Gastrocnemius medialis (tissue), 4 donors: Measurements from ENCODE around the gene ACSL1.

Experiments
- CTCF ChIP-seq, 5 experiments: fragments of 450-650 bp in 3 of 5; fragments of 200-600 bp in 2 of 5; sonication (generic) in 2 of 5; IDR thresholded peaks in 4 of 5; conservative IDR thresholded peaks in 1 of 5; 1 replicate in 4 of 5; 2 replicates in 1 of 5; pipeline ENCODE4 v1.5.1; 2016 to 2019; ENCODE audit warnings: antibody characterized with exemption in 5 of 5, mild to moderate bottlenecking in 3 of 5, moderate library complexity in 3 of 5
- POLR2A ChIP-seq, 2 donors: fragments of 450-650 bp; IDR thresholded peaks; one replicate each; pipeline ENCODE4 v1.6.1; 2017; ENCODE audit warnings: antibody characterized with exemption in 2 of 2, mild to moderate bottlenecking in 2 of 2, moderate library complexity in 2 of 2

DNA sequence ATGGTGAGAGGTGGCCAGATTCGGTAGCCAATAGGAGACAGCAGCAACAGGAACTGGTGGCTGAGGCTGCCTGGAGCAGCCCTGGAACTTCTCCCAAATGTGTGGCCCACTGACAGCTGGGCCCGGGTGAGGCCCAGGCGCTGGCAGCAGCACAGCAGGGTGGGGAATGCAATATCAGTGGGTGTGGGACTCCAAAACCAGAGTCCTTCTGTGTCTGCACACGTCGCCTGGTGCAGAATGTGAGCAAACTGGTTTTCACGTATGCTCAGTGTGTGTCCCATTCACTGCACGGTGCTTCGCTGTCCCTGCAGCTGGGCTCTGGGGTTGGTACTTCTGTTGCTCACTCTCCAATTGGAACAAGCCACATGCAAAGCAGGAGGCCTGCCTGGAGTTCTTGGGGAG is 77.5 kb downstream of the ACSL1 start:
- no peak for TF ChIP-seq CTCF (IDR thresholded peaks at IDR 0.05 in 4 of 5, conservative IDR thresholded peaks at IDR 0.05 in 1 of 5)
- TF ChIP-seq POLR2A (IDR thresholded peaks at IDR 0.05), result no peak
